OCI-LY1 (cell line): ENCODE measurements around the gene MATR3.
"Not testable (repeated sequence)": the region's sequence is repeated elsewhere in the genome, so short reads cannot be mapped to it uniquely, and the experiment has no call there.

Source experiments
- EZH2 ChIP-seq: fragments of 200-600 bp; sonication (generic), shearing (Covaris generic); IDR thresholded peaks from 2 replicates; pipeline ENCODE4 v1.8.0; 2017; ENCODE audit warnings: borderline replicate concordance, mixed run types, mild to moderate bottlenecking, antibody characterized with exemption, low read length, moderate library complexity, mixed read lengths
- TF ChIP-seq, protein P1 (sequence below): fragments of 200-600 bp; sonication (generic), shearing (Covaris generic); IDR thresholded peaks from 2 replicates; pipeline ENCODE4 v1.5.1; 2017; ENCODE audit warnings: mild to moderate bottlenecking, antibody characterized with exemption, low read length, moderate library complexity, mixed read lengths

DNA sequence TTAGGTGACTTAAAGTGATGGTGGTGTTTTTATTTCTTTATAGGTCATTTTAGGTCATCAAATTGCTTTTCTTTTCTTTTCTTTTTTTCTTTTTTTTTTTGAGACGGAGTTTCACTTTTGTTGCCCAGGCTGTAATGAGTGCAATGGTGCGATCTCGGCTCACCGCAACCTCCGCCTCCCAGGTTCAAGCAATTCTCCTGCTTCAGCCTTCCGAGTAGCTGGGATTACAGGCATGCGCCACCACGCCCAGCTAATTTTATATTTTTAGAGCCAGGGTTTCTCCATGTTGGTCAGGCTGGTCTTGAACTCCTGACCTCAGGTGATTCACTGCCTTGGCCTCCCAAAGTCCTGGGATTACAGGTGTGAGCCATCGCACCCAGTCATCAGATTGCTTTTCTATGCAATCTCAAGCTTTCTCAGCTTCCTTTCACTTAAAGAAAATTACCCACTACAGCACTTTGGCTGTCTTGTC is 17.2 kb downstream of the MATR3 start:
- TF ChIP-seq, protein P1, sequence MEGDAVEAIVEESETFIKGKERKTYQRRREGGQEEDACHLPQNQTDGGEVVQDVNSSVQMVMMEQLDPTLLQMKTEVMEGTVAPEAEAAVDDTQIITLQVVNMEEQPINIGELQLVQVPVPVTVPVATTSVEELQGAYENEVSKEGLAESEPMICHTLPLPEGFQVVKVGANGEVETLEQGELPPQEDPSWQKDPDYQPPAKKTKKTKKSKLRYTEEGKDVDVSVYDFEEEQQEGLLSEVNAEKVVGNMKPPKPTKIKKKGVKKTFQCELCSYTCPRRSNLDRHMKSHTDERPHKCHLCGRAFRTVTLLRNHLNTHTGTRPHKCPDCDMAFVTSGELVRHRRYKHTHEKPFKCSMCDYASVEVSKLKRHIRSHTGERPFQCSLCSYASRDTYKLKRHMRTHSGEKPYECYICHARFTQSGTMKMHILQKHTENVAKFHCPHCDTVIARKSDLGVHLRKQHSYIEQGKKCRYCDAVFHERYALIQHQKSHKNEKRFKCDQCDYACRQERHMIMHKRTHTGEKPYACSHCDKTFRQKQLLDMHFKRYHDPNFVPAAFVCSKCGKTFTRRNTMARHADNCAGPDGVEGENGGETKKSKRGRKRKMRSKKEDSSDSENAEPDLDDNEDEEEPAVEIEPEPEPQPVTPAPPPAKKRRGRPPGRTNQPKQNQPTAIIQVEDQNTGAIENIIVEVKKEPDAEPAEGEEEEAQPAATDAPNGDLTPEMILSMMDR = not testable (repeated sequence)
- not testable (repeated sequence) for TF ChIP-seq EZH2
